AG04449 (cell line): ENCODE measurements around the gene OPA3.

Source experiments
- CTCF ChIA-PET: fragments of 350-600 bp; formaldehyde crosslinking; extraction: SDS; loops from one replicate; lab custom pipeline; 2021; ENCODE audit warnings: antibody characterized with exemption; lab: Yijun Ruan, JAX
- POLR2A ChIA-PET: fragments of 400-600, 350-600 bp; formaldehyde crosslinking; extraction: SDS; loops from one replicate; lab custom pipeline; 2020; ENCODE audit warnings: antibody characterized with exemption, inconsistent platforms; lab: Yijun Ruan, JAX
- DNase-seq: peaks from one replicate; pipeline ENCODE4 v3.0.0-alpha.2; 2010; ENCODE audit warnings: low read depth, low spot score
- H3K4me3 ChIP-seq: 2 replicates; pipeline ENCODE4 v1.5.1; 2011; ENCODE audit warnings: low read depth, mild to moderate bottlenecking, control low read depth, low read length
- TF ChIP-seq, protein P1 (sequence below): IDR thresholded peaks from one replicate; pipeline ENCODE4 v1.5.1; 2011; ENCODE audit warnings: mild to moderate bottlenecking, moderate library complexity, low read length, control low read depth, inconsistent platforms; ENCODE audit not compliant: insufficient read depth; ENCODE audit errors: missing control alignments

Gene OPA3

DNA sequence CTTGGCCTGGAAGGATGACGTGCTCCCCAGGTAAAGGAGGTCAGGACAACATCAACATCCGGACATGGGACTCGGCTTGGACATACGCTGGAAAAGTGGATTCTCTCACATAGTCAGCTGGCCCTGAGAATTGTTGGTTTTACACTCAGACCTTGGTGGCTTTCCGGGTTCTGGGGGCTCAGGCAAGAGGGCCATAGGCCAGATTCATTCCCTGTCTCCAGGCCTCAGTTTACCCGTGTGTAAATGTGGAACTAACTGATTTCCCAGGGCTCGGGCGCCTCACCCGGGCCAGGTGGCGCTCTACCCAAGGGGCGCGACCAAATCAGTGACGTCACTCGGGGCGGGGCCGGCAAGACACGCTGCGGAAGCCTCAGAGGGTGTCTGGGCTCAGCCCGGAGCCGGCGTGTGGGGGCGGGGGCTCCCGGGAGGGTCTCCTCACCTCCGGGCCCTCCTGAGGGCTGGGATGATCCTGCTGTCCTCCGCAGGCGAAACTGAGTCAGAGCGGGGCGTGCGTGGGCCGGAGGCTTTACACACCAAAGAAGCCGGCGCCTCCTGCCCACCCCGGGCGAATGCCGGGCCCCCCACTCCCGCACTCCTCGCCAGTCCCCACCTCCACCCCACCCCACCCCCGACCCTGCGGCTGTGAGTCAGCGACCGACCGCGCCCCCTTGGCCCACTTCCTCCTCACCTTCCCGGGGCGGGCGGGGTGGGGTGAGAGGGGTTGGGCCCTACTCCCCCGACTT, 78.2 kb downstream of the OPA3 start:
- CTCF ChIA-PET = interaction anchor here (0.7 to 8.2 kb wide), 10 partner anchors 9 to 137 kb away, joined by 3 to 60 read pairs (median 6); partner anchors contain the start of gene RTN2

DNA sequence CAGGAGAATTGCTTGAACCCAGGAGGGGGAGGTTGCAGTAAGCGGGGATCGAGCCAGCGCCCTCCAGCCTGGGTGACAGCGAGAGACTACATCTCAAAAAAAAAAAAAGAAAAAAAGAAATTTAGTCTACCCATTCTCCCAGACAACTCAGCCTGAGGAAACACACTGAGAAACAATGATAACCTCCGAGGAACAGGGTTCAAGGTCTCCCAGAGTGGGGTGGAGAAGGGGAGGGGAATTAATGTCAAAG, 78.7 kb downstream of the OPA3 start:
- peak overlapping the region; percentile 82 for H3K4me3 ChIP-seq
- ChIA-PET POLR2A (no interaction called here), CTCF (interaction anchor here (0.7 to 8.2 kb wide), 12 partner anchors 9 to 270 kb away, joined by 3 to 60 read pairs (median 6); partner anchors contain the start of gene RTN2)
- no peak for DNase-seq
- TF ChIP-seq, protein P1, sequence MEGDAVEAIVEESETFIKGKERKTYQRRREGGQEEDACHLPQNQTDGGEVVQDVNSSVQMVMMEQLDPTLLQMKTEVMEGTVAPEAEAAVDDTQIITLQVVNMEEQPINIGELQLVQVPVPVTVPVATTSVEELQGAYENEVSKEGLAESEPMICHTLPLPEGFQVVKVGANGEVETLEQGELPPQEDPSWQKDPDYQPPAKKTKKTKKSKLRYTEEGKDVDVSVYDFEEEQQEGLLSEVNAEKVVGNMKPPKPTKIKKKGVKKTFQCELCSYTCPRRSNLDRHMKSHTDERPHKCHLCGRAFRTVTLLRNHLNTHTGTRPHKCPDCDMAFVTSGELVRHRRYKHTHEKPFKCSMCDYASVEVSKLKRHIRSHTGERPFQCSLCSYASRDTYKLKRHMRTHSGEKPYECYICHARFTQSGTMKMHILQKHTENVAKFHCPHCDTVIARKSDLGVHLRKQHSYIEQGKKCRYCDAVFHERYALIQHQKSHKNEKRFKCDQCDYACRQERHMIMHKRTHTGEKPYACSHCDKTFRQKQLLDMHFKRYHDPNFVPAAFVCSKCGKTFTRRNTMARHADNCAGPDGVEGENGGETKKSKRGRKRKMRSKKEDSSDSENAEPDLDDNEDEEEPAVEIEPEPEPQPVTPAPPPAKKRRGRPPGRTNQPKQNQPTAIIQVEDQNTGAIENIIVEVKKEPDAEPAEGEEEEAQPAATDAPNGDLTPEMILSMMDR = no peak

More for the DNA sequence above, 78.2 kb downstream of the OPA3 start:
- peak overlapping the region; percentile 82 for H3K4me3 ChIP-seq
- POLR2A ChIA-PET = no interaction called here
- no peak for DNase-seq
- TF ChIP-seq, protein P1 = peak; percentile 70

DNA sequence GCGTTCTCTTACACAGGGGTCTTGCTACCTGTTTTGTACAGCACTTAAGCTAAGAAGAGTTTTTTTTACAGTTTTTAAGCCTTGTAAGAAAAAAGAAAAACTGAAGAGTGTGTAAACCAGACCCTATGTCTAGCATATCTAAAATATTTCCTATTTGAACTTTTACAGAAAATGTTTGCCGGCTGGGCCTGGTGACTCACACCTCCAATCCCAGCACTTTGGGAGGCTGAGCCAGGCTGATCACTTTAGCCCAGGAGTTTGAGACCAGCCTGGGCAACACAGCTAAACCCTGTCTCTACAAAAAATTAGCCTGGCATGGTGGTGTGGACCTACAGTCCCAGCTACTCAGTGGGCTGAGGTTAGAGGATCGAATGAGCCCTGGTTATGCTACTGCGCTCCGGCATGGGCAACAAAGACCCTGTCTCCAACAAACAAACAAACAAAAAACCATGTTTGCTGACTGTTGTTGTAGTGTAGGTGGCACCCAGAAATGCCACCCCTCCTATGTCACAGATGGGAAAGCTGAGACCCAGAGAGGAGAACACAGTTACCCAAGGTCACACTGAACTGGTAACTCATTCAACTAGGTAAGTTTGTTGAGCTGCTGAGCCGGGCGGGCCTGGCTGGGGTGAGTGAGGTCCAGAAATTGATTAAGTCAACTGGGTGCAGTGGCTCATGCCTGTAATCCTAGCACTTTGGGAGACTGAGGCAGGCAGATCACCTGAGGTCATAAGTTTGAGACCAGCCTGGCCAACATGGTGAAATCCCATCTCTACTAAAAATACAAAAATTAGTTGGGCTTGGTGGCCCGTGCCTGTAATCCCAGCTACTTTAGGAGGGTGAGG, 79.2 kb downstream of the OPA3 start:
- no peak for DNase-seq
- TF ChIP-seq, protein P1 = no peak
- ChIA-PET POLR2A (no interaction called here), CTCF (interaction anchor here (0.7 to 8.2 kb wide), 11 partner anchors 8 to 270 kb away, joined by 3 to 60 read pairs (median 7); partner anchors contain the start of gene RTN2)
- no peak overlapping the region; the same call in 1 of the 2 replicates for H3K4me3 ChIP-seq

DNA sequence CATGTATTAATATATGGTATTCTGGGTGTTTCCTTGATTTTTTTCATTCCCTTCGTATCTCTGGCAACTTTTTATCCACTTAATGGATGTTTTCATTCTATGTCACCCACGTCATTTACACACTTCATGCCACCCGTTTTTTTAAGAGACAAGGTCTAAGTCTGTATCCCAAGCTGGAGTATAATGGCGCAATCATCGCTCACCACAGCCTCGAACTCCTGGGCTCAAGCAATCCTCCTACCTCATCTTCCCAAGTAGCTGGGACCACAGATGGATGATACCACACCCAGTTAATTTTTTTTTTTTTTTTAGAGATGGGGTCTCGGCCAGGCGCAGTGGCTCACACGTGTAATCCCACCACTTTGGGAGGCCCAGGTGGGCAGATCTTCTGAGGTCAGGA, 80.7 kb downstream of the OPA3 start:
- H3K4me3 ChIP-seq = no peak overlapping the region
- no peak for DNase-seq
- TF ChIP-seq, protein P1 = no peak
- ChIA-PET CTCF (interaction anchor here (0.6 to 8.2 kb wide), 5 partner anchors 10 to 130 kb away, joined by 3 to 60 read pairs (median 8); no protein-coding TSS in a partner anchor), POLR2A (no interaction called here)

DNA sequence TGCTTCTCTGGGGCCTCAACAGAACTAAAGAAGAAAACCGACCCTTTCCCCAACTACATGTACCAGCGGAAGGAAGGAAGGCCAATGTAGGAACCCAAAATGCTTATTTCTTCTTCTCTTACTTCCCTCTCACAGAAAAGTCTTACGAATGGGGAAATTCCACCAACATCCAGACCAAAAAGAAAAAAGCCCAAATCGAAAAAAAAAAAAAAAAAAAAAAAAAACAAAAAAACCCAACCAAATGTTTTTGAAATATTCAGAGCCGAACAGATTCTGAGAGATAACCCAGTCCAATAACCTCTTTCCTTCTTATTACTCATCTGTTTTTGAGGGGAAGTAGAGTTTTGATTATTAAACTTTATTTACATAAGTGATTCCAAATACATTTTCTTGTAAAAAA, 82.5 kb downstream of the OPA3 start:
- DNase-seq = no peak
- ChIA-PET POLR2A (no interaction called here), CTCF (interaction anchor here (1.2 to 8.2 kb wide), 2 partner anchors 15 to 63 kb away, joined by 10 to 60 read pairs; no protein-coding TSS in a partner anchor)
- H3K4me3 ChIP-seq = no peak overlapping the region
- TF ChIP-seq, protein P1 = no peak

DNA sequence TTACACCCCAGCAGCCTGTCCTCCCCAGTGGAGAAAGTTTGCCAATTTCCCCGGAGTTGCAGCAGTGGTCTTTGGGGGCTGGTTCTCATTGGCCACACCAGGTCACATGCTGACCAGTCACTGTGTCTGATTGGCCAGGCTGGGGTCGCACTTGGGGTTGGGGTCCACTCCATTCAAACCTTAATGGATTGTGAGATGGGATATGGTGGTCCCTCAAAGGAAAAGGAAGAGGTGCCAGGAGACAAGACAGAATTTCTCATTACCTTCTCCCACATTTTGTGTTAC, 82.9 kb downstream of the OPA3 start:
- CTCF ChIA-PET = interaction anchor here (1.2 to 8.2 kb wide), 3 partner anchors 14 to 63 kb away, joined by 4 to 60 read pairs (median 10); no protein-coding TSS in a partner anchor
- H3K4me3 ChIP-seq = no peak overlapping the region
- no peak for DNase-seq
- TF ChIP-seq, protein P1 = no peak
- POLR2A ChIA-PET = no interaction called here
